HepG2 (cell line): Measurements from ENCODE around the gene CCNB1. TPM values are rescaled to one million over a fixed set of nuclear protein-coding genes. Genes with fewer than 3 reads are reported as not detected.

Source experiments
- FOSL1 ChIP-seq: sonication (generic); formaldehyde crosslinking; IDR thresholded peaks from 2 replicates; pipeline ENCODE4 v1.9.0; 2021; ENCODE audit warnings: missing genetic modification reagents, borderline replicate concordance
- FOXO1 ChIP-seq: sonication (generic); formaldehyde crosslinking; IDR thresholded peaks from 2 replicates; pipeline ENCODE4 v1.4.0; 2020; ENCODE audit warnings: missing genetic modification reagents
- ISX ChIP-seq: sonication (generic); formaldehyde crosslinking; conservative IDR thresholded peaks from 2 replicates; pipeline ENCODE4 v1.5.0; 2020; ENCODE audit warnings: missing genetic modification reagents
- JARID2 ChIP-seq: sonication (generic); formaldehyde crosslinking; IDR thresholded peaks from 2 replicates; pipeline ENCODE4 v1.8.1; 2023; ENCODE audit warnings: missing genetic modification reagents, inconsistent platforms; ENCODE audit not compliant: insufficient replicate concordance
- PLRG1 ChIP-seq: fragments of 450-650 bp; conservative IDR thresholded peaks from 2 replicates; pipeline ENCODE4 v1.6.1; 2016
- TMF1 ChIP-seq: sonication (generic); formaldehyde crosslinking; IDR thresholded peaks from 2 replicates; pipeline ENCODE4 v1.8.1; 2022; ENCODE audit warnings: low read depth, missing genetic modification reagents
- ZBTB25 ChIP-seq: IDR thresholded peaks from 2 replicates; pipeline ENCODE4 v1.6.1; 2018; ENCODE audit warnings: missing genetic modification reagents
- ZFP91 ChIP-seq: sonication (generic); formaldehyde crosslinking; IDR thresholded peaks from 2 replicates; pipeline ENCODE4 v1.9.0; 2022; ENCODE audit warnings: missing genetic modification reagents, mild to moderate bottlenecking, borderline replicate concordance
- ZNF260 ChIP-seq: sonication (generic); formaldehyde crosslinking; IDR thresholded peaks from 2 replicates; pipeline ENCODE4 v1.4.0; 2020; ENCODE audit warnings: missing genetic modification reagents, low read depth, mild to moderate bottlenecking, borderline replicate concordance
- ZNF318 ChIP-seq: sonication (generic); formaldehyde crosslinking; IDR thresholded peaks from 2 replicates; pipeline ENCODE4 v1.4.0; 2020; ENCODE audit warnings: mild to moderate bottlenecking, missing genetic modification reagents
- ZNF589 ChIP-seq: sonication (generic); formaldehyde crosslinking; conservative IDR thresholded peaks from 2 replicates; pipeline ENCODE4 v1.8.0; 2022; ENCODE audit warnings: mild to moderate bottlenecking, moderate library complexity, missing genetic modification reagents
- polyA plus RNA-seq, 8 experiments: library from polyadenylated mRNA; depleted of rRNA in 3 of 8; stranded (reverse) in 7 of 8; unstranded in 1 of 8; fragments of >200 nt; fragmentation: Illumina TruSeq in 4 of 8; extraction: Trizol in 4 of 8; gene quantifications; 2 replicates each; pipeline versions ENCODE4 v1.2.1 to v1.2.3, GENCODE V29; 2011 to 2016; ENCODE audit warnings: low read depth in 4 of 8, missing spikeins in 1 of 8, mixed read lengths in 1 of 8; ENCODE audit not compliant: insufficient read depth in 1 of 8
- total RNA-seq, 5 experiments: library from RNA; depleted of rRNA; stranded (reverse); fragments of >200 nt; fragmentation: Illumina TruSeq; extraction: Trizol; gene quantifications; 2 replicates each; pipeline ENCODE4 v1.2.3, GENCODE V29; 2016; ENCODE audit warnings: low read depth in 1 of 5
- TF ChIP-seq, protein P1 (sequence below): sonication (generic); formaldehyde crosslinking; IDR thresholded peaks from 2 replicates; pipeline ENCODE4 v1.4.0; 2020; ENCODE audit warnings: missing genetic modification reagents
- TF ChIP-seq, protein P2 (sequence below): sonication (generic); formaldehyde crosslinking; IDR thresholded peaks from 2 replicates; pipeline ENCODE4 v1.8.1; 2023; ENCODE audit warnings: mild to moderate bottlenecking, missing genetic modification reagents
- TF ChIP-seq, protein P3 (sequence below): sonication (generic); formaldehyde crosslinking; IDR thresholded peaks from 2 replicates; pipeline ENCODE4 v1.4.0; 2020; ENCODE audit warnings: low read depth, mild to moderate bottlenecking, missing genetic modification reagents

CCNB1 gene
- total and polyA plus RNA-seq, 2 of the 13 experiments (the other 11 are each of a cell fraction or from before 2014, with no cell fraction given): 82.3 to 316 TPM

GRCh38 chr5:69225860-69226259 is 58.9 kb downstream of the CCNB1 start (continued):
- TF ChIP-seq ISX (CRISPR knock-in tag): no peak
- TF ChIP-seq, protein P1, sequence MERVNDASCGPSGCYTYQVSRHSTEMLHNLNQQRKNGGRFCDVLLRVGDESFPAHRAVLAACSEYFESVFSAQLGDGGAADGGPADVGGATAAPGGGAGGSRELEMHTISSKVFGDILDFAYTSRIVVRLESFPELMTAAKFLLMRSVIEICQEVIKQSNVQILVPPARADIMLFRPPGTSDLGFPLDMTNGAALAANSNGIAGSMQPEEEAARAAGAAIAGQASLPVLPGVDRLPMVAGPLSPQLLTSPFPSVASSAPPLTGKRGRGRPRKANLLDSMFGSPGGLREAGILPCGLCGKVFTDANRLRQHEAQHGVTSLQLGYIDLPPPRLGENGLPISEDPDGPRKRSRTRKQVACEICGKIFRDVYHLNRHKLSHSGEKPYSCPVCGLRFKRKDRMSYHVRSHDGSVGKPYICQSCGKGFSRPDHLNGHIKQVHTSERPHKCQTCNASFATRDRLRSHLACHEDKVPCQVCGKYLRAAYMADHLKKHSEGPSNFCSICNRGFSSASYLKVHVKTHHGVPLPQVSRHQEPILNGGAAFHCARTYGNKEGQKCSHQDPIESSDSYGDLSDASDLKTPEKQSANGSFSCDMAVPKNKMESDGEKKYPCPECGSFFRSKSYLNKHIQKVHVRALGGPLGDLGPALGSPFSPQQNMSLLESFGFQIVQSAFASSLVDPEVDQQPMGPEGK: no peak
- no peak for TF ChIP-seq ZNF589 (CRISPR knock-in tag)
- TF ChIP-seq, protein P2, sequence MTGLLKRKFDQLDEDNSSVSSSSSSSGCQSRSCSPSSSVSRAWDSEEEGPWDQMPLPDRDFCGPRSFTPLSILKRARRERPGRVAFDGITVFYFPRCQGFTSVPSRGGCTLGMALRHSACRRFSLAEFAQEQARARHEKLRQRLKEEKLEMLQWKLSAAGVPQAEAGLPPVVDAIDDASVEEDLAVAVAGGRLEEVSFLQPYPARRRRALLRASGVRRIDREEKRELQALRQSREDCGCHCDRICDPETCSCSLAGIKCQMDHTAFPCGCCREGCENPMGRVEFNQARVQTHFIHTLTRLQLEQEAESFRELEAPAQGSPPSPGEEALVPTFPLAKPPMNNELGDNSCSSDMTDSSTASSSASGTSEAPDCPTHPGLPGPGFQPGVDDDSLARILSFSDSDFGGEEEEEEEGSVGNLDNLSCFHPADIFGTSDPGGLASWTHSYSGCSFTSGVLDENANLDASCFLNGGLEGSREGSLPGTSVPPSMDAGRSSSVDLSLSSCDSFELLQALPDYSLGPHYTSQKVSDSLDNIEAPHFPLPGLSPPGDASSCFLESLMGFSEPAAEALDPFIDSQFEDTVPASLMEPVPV (CRISPR knock-in tag): no peak
- no peak for TF ChIP-seq ZFP91 (CRISPR knock-in tag)
- no peak for TF ChIP-seq FOXO1
- TF ChIP-seq FOSL1 (CRISPR knock-in tag): no peak
- no peak for TF ChIP-seq TMF1
- no peak for TF ChIP-seq PLRG1
- no peak for TF ChIP-seq ZNF318 (CRISPR knock-in tag)
- TF ChIP-seq JARID2 (CRISPR knock-in tag): no peak
- TF ChIP-seq ZNF260 (CRISPR knock-in tag): no peak
- no peak for TF ChIP-seq ZBTB25 (CRISPR knock-in tag)
- TF ChIP-seq, protein P3, sequence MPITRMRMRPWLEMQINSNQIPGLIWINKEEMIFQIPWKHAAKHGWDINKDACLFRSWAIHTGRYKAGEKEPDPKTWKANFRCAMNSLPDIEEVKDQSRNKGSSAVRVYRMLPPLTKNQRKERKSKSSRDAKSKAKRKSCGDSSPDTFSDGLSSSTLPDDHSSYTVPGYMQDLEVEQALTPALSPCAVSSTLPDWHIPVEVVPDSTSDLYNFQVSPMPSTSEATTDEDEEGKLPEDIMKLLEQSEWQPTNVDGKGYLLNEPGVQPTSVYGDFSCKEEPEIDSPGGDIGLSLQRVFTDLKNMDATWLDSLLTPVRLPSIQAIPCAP: no peak
